ENCODE results near the gene MEIKIN. TPM values are rescaled to one million over a fixed set of nuclear protein-coding genes. Genes with fewer than 3 reads are reported as not detected.

The MEIKIN gene
- total RNA-seq, 1 experiment from 2014 or later: not detected

GRCh38 chr5:131771692-131772091, 173.8 kb downstream of the MEIKIN start:
- no peak overlapping the region for H3K27ac Mint-ChIP-seq

More at GRCh38 chr5:131771692-131772091, 173.8 kb downstream of the MEIKIN start:
- H2AFZ ChIP-seq (ENCODE audit: low read length): no peak overlapping the region
- H3K56ac ChIP-seq (ENCODE audit: insufficient read length, low read depth, low read length): no peak overlapping the region
- H3K4ac ChIP-seq (ENCODE audit: low read depth, low read length): no peak overlapping the region
- H2BK12ac ChIP-seq (ENCODE audit: insufficient read length, low read depth, low read length): no peak overlapping the region
- no peak overlapping the region for H4K91ac ChIP-seq (ENCODE audit: insufficient read length, low read depth, low read length)
- no peak overlapping the region for H2BK15ac ChIP-seq (ENCODE audit: low read depth, low read length)
- WGBS (ENCODE audit: extremely low coverage, insufficient read length, low lambda C conversion rate): no CpG with 5 or more reads among the region's 4 CpGs
- H2AK5ac ChIP-seq (ENCODE audit: insufficient read length, low read length): no peak overlapping the region
- no peaks in the 10 kb centered on the region for H3K23me2 ChIP-seq (ENCODE audit: insufficient read length, low read depth, low read length, poor library complexity, severe bottlenecking)
- H3K18ac ChIP-seq (ENCODE audit: insufficient read length, low read depth, low read length): no peak overlapping the region
- H3K79me2 ChIP-seq (ENCODE audit: insufficient read depth, low read length): peaks cover 3% of the 10 kb centered on the region; the same call in 1 of the 2 replicates
- peaks cover 0 to 3% of the 10 kb centered on the region in 2 experiments; a peak in 1 of 4 replicates for H3K4me1 Mint-ChIP-seq
- no peak for DNase-seq
- H3K4me3 Mint-ChIP-seq: no peak overlapping the region
- H3K27me3 ChIP-seq (ENCODE audit: insufficient read depth, low read length): no peaks in the 10 kb centered on the region
- no peaks in the 10 kb centered on the region for H3K27me3 Mint-ChIP-seq (ENCODE audit: low read depth)
- H3K9me3 ChIP-seq (ENCODE audit: control insufficient read depth, low read depth, low read length): no peaks in the 10 kb centered on the region
- no peak overlapping the region for H3K9ac ChIP-seq (ENCODE audit: extremely low read depth, insufficient read length, low read length)
- H3K23ac ChIP-seq (ENCODE audit: insufficient read length, low read depth, low read length): no peak overlapping the region
- no peak overlapping the region for H4K5ac ChIP-seq (ENCODE audit: insufficient read length, low read depth, low read length)
- no peak overlapping the region for H4K8ac ChIP-seq (replicated peaks; ENCODE audit: insufficient read length, low read depth, low read length)
- H3K36me3 Mint-ChIP-seq (ENCODE audit: insufficient read depth in 1 of 3, low read depth in 3 of 3): no peaks in the 10 kb centered on the region; a peak in 1 of 7 replicates
- H2BK5ac ChIP-seq (ENCODE audit: insufficient read length, low read length): no peak overlapping the region
- peaks cover 9% of the 10 kb centered on the region for H3K79me1 ChIP-seq (ENCODE audit: insufficient read depth, low read depth, low read length, poor library complexity, severe bottlenecking)
- TF ChIP-seq CTCF (conservative IDR thresholded peaks at IDR 0.05): no peak
- no peaks in the 10 kb centered on the region for H3K4me1 ChIP-seq (ENCODE audit: insufficient read depth, low read length)
- H2BK120ac ChIP-seq (ENCODE audit: low read depth, low read length, poor library complexity, severe bottlenecking): no peak overlapping the region
- no peak overlapping the region for H2BK20ac ChIP-seq (ENCODE audit: low read depth, low read length, poor library complexity, severe bottlenecking)
- no peaks in the 10 kb centered on the region for H3K9me3 Mint-ChIP-seq
- no peak overlapping the region for H3K27ac ChIP-seq (ENCODE audit: insufficient read length, low read depth, low read length)
- H3T11ph ChIP-seq (ENCODE audit: low read length): no peak overlapping the region
- H4K20me1 ChIP-seq (ENCODE audit: control insufficient read depth, insufficient read depth, insufficient read length): no peaks in the 10 kb centered on the region
- H3K14ac ChIP-seq (ENCODE audit: insufficient read depth, low read length): no peak overlapping the region
- no peak overlapping the region for H3K4me2 ChIP-seq (ENCODE audit: insufficient read depth, insufficient read length, low read length)

Data from H9 (cell line).